Mesenchymal stem cell (in vitro differentiated cells and primary cell): ENCODE data around the gene LACC1. TPM values are rescaled to one million over a fixed set of nuclear protein-coding genes. Genes with fewer than 3 reads are reported as not detected.

Experiments
- DNase-seq: peaks from one replicate; pipeline ENCODE4 v3.0.0-alpha.2; 2013
- H2AFZ ChIP-seq: one replicate; pipeline ENCODE4 v1.6.1; 2013; ENCODE audit warnings: low read depth, mild to moderate bottlenecking, control low read depth, inconsistent platforms, low read length, moderate library complexity
- H2AK5ac ChIP-seq: 2 replicates; pipeline ENCODE4 v1.6.1; 2013; ENCODE audit warnings: low read length, moderate library complexity, mild to moderate bottlenecking, inconsistent platforms; ENCODE audit not compliant: severe bottlenecking
- H2BK120ac ChIP-seq: one replicate; pipeline ENCODE4 v1.6.1; 2013; ENCODE audit warnings: low read depth, mild to moderate bottlenecking, inconsistent platforms, low read length, moderate library complexity
- H2BK12ac ChIP-seq, 2 experiments: one replicate each; pipeline ENCODE4 v1.6.1; 2013; ENCODE audit warnings: inconsistent platforms in 2 of 2, low read length in 2 of 2, mild to moderate bottlenecking in 2 of 2, moderate library complexity in 2 of 2, control low read depth in 1 of 2
- H2BK15ac ChIP-seq: one replicate; pipeline ENCODE4 v1.6.1; 2013; ENCODE audit warnings: mild to moderate bottlenecking, low read depth, inconsistent platforms; ENCODE audit not compliant: poor library complexity, severe bottlenecking
- H2BK5ac ChIP-seq: 2 replicates; pipeline ENCODE4 v1.6.1; 2013; ENCODE audit warnings: low read depth, mild to moderate bottlenecking, low read length, control low read depth, inconsistent platforms; ENCODE audit not compliant: poor library complexity, severe bottlenecking
- H3K14ac ChIP-seq, 2 experiments: one replicate each; pipeline ENCODE4 v1.6.1; 2013; ENCODE audit warnings: inconsistent platforms in 2 of 2, low read length in 2 of 2, control low read depth in 1 of 2, mild to moderate bottlenecking in 1 of 2, moderate library complexity in 1 of 2
- H3K18ac ChIP-seq, 2 experiments: one replicate each; pipeline ENCODE4 v1.6.1; 2013; ENCODE audit warnings: inconsistent platforms in 2 of 2, low read length in 2 of 2, control low read depth in 1 of 2, low read depth in 1 of 2, mild to moderate bottlenecking in 1 of 2
- H3K23ac ChIP-seq, 2 experiments: one replicate each; pipeline ENCODE4 v1.6.1; 2013; ENCODE audit warnings: inconsistent platforms in 2 of 2, low read length in 2 of 2, mild to moderate bottlenecking in 2 of 2, moderate library complexity in 2 of 2, control low read depth in 1 of 2
- H3K27ac ChIP-seq: 2 replicates; pipeline ENCODE4 v1.5.1; 2013; ENCODE audit warnings: mild to moderate bottlenecking, moderate library complexity, low read length, control low read depth, inconsistent platforms; ENCODE audit not compliant: poor library complexity, severe bottlenecking
- H3K27me3 ChIP-seq, 2 experiments: 2 replicates each; pipeline versions ENCODE4 v1.6.1 to v1.7.0; 2013; ENCODE audit warnings: low read length in 2 of 2, mild to moderate bottlenecking in 2 of 2, moderate library complexity in 2 of 2, control low read depth in 1 of 2, inconsistent platforms in 1 of 2; ENCODE audit not compliant: control insufficient read depth in 1 of 2, insufficient read depth in 1 of 2
- H3K36me3 ChIP-seq, 2 experiments: 2 replicates each; pipeline versions ENCODE4 v1.6.1 to v1.7.0; 2013; ENCODE audit warnings: low read length in 2 of 2, control low read depth in 1 of 2, inconsistent platforms in 1 of 2, low read depth in 1 of 2, mild to moderate bottlenecking in 1 of 2; ENCODE audit not compliant: insufficient read depth in 2 of 2, control insufficient read depth in 1 of 2
- H3K4ac ChIP-seq, 2 experiments: one replicate each; pipeline ENCODE4 v1.6.1; 2013; ENCODE audit warnings: inconsistent platforms in 2 of 2, low read length in 2 of 2, mild to moderate bottlenecking in 2 of 2, moderate library complexity in 2 of 2, control low read depth in 1 of 2, low read depth in 1 of 2
- H3K4me1 ChIP-seq: 2 replicates; pipeline ENCODE4 v1.6.1; 2013; ENCODE audit warnings: low read depth, low read length, control low read depth; ENCODE audit not compliant: control insufficient read depth, insufficient read depth
- H3K4me2 ChIP-seq: 2 replicates; pipeline ENCODE4 v1.6.1; 2013; ENCODE audit warnings: low read length, mild to moderate bottlenecking, inconsistent platforms; ENCODE audit not compliant: poor library complexity, severe bottlenecking
- H3K4me3 ChIP-seq, 2 experiments: 2 replicates each; pipeline versions ENCODE4 v1.5.1 to v1.7.0; 2013; ENCODE audit warnings: low read length in 2 of 2, mild to moderate bottlenecking in 2 of 2, control low read depth in 1 of 2, low read depth in 1 of 2; ENCODE audit not compliant: insufficient read depth in 1 of 2
- H3K79me1 ChIP-seq: replicated peaks from 2 replicates; pipeline ENCODE4 v1.6.1; 2013; ENCODE audit warnings: mild to moderate bottlenecking, control low read depth, low read length, inconsistent platforms; ENCODE audit not compliant: poor library complexity, severe bottlenecking
- H3K9ac ChIP-seq: 2 replicates; pipeline ENCODE4 v1.7.0; 2013; ENCODE audit warnings: mild to moderate bottlenecking, low read length, moderate library complexity
- H3K9me3 ChIP-seq: 2 replicates; pipeline ENCODE4 v1.7.0; 2013; ENCODE audit warnings: mild to moderate bottlenecking, low read length; ENCODE audit not compliant: control insufficient read depth
- H4K8ac ChIP-seq: one replicate; pipeline ENCODE4 v1.6.1; 2013; ENCODE audit warnings: inconsistent platforms, mild to moderate bottlenecking, low read length, moderate library complexity
- H4K91ac ChIP-seq: one replicate; pipeline ENCODE4 v1.6.1; 2013; ENCODE audit warnings: mild to moderate bottlenecking, low read length, inconsistent platforms
- WGBS: methylation state at CpG from one replicate; pipeline ENCODE4 v1.1.7; 2013; ENCODE audit warnings: mixed read lengths; 5-methylcytosine and 5-hydroxymethylcytosine counted together
- polyA plus RNA-seq, 2 experiments: library from polyadenylated mRNA; stranded (reverse); fragments of 200-250 nt; gene quantifications; one replicate each; pipeline ENCODE4 v1.2.3, GENCODE V29; 2013

Gene LACC1
- polyA plus RNA-seq (2013, experiment 1 of 2): 14.7 TPM
- 15.3 TPM for polyA plus RNA-seq (2013, experiment 2 of 2)

DNA sequence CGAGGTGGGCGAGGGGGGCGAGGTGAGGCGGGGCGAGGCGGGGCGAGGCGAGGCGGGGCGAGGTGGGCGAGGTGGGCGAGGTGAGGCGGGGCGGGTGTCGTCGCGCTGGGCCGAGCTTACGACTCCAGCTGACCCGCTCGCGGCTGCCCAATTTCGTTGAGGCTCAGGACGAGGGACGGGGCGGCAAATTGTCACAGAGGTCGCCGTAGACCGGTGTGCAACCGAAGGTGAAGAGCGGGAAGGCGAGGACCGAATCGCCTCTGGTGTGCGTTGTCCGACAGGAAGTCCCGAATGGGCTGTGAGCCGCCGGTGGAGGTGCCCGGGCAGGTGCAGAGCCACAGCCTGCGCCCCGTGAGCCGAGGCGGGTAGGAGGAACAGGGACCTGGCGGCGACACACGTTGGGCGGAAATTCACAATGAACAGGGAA lies at the start of gene LACC1:
Gene LACC1 (plus strand): TSS at position 150 of the 427 bp plus-strand sequence. CDS start 1,082 bp downstream, outside the sequence.
- Histone ChIP-seq H3K4me3 (peak within 1 kb of the TSS; percentile 79 to 91), H3K9ac (peak within 1 kb of the TSS; percentile 95), H3K36me3 (peaks cover 0 to 28% of the 10 kb centered on the region in 2 experiments), H4K8ac (peak within 1 kb of the TSS; percentile 95), H3K4ac (peak within 1 kb of the TSS; percentile 95 to 99), H3K23ac (peak within 1 kb of the TSS; percentile 37 to 98), H2BK5ac (peak within 1 kb of the TSS; percentile 66), H2AFZ (peak within 1 kb of the TSS; percentile 58), H3K27ac (peak within 1 kb of the TSS; percentile 43), H3K4me1 (peaks cover 8% of the 10 kb centered on the region), H2BK12ac (peak within 1 kb of the TSS; percentile 15 to 97), H3K14ac (peak within 1 kb of the TSS; percentile 61 to 62), H3K4me2 (peak within 1 kb of the TSS; percentile 95), H3K27me3 (no peaks in the 10 kb centered on the region), H2BK15ac (peak within 1 kb of the TSS; percentile 100), H3K9me3 (no peaks in the 10 kb centered on the region), H3K18ac (peak within 1 kb of the TSS; percentile 95 to 100), H4K91ac (peak within 1 kb of the TSS; percentile 99), H2BK120ac (peak within 1 kb of the TSS; percentile 98), H3K79me1 (peaks cover 6% of the 10 kb centered on the region), H2AK5ac (no peak within 1 kb of the TSS)
- DNase-seq: no peak
- WGBS: under 1% methylated on average over 31 of the region's 48 CpGs

DNA sequence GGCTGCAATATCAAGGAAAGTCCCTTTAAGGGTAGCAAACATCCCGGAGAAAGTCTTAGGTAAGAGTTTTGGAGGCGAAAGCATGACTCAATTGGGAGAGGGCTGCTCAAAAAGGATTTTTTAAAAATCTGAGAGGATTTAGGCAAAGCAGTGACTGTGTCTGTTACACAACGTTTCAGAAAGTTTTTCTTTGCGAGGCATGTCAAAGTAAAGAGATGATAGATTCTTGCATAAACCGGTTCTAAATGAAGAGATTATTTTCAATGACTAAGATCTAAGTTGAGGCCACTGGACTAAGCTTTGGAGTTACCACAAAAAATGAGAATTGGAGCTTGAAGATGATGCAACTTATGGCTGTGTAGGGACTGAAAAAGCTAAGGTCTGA lies 49.2 kb upstream of the LACC1 start:
- H2BK15ac ChIP-seq: no peak overlapping the region
- no peak overlapping the region for H2BK12ac ChIP-seq
- H3K23ac ChIP-seq: no peak overlapping the region
- H3K18ac ChIP-seq: no peak overlapping the region
- no peak overlapping the region for H2BK120ac ChIP-seq
- no peak overlapping the region for H4K91ac ChIP-seq
- no peak overlapping the region for H3K4ac ChIP-seq
- H2BK5ac ChIP-seq: no peak overlapping the region
- DNase-seq: peak; percentile 62
- H3K4me2 ChIP-seq: no peak overlapping the region
- no peak overlapping the region for H2AFZ ChIP-seq
- H3K36me3 ChIP-seq: no peaks in the 10 kb centered on the region
- H3K4me3 ChIP-seq: peak overlapping the region in 1 of 2 experiments; percentile 64
- no peaks in the 10 kb centered on the region for H3K9me3 ChIP-seq
- no peak overlapping the region for H3K27ac ChIP-seq
- H3K9ac ChIP-seq: peak overlapping the region; percentile 80
- no peaks in the 10 kb centered on the region for H3K79me1 ChIP-seq
- 69% methylated on average over 5 of the region's 5 CpGs for WGBS
- H3K14ac ChIP-seq: no peak overlapping the region
- H4K8ac ChIP-seq: no peak overlapping the region
- H3K4me1 ChIP-seq: no peaks in the 10 kb centered on the region
- H2AK5ac ChIP-seq: no peak overlapping the region
- no peaks in the 10 kb centered on the region for H3K27me3 ChIP-seq

GRCh38 chr13:43831088-43831487 lies 48.6 kb upstream of the LACC1 start:
- Histone ChIP-seq H3K27ac (no peak overlapping the region), H3K36me3 (no peaks in the 10 kb centered on the region), H3K4me3 (peak overlapping the region in 1 of 2 experiments; percentile 64), H3K9ac (peak overlapping the region; percentile 80), H2BK5ac (no peak overlapping the region), H2BK120ac (no peak overlapping the region), H3K18ac (no peak overlapping the region), H2BK15ac (no peak overlapping the region), H3K79me1 (no peaks in the 10 kb centered on the region), H2AK5ac (no peak overlapping the region), H3K23ac (no peak overlapping the region), H4K8ac (no peak overlapping the region), H3K4me1 (no peaks in the 10 kb centered on the region), H3K9me3 (no peaks in the 10 kb centered on the region), H3K14ac (no peak overlapping the region), H2AFZ (no peak overlapping the region), H3K27me3 (no peaks in the 10 kb centered on the region), H3K4me2 (no peak overlapping the region), H4K91ac (no peak overlapping the region), H3K4ac (no peak overlapping the region), H2BK12ac (no peak overlapping the region)
- DNase-seq: peak; percentile 34
- 74% methylated on average over 1 of the region's 2 CpGs for WGBS

GRCh38 chr13:43835701-43836100 lies 44.0 kb upstream of the LACC1 start:
- Histone ChIP-seq H2BK12ac (no peak overlapping the region), H4K91ac (no peak overlapping the region), H3K14ac (no peak overlapping the region), H3K18ac (no peak overlapping the region), H2BK15ac (no peak overlapping the region), H4K8ac (no peak overlapping the region), H2BK120ac (no peak overlapping the region), H3K79me1 (no peaks in the 10 kb centered on the region), H2AFZ (no peak overlapping the region), H3K9ac (no peak overlapping the region), H3K27ac (no peak overlapping the region), H3K27me3 (no peaks in the 10 kb centered on the region), H3K36me3 (no peaks in the 10 kb centered on the region), H2BK5ac (no peak overlapping the region), H3K4me3 (no peak overlapping the region), H3K9me3 (no peaks in the 10 kb centered on the region), H3K23ac (no peak overlapping the region), H2AK5ac (no peak overlapping the region), H3K4me1 (no peaks in the 10 kb centered on the region), H3K4me2 (no peak overlapping the region), H3K4ac (no peak overlapping the region)
- DNase-seq: peak; percentile 37
- no CpG with 5 or more reads among the region's 2 CpGs for WGBS
